ENCODE data around the gene CGNL1.

The CGNL1 gene, protein sequence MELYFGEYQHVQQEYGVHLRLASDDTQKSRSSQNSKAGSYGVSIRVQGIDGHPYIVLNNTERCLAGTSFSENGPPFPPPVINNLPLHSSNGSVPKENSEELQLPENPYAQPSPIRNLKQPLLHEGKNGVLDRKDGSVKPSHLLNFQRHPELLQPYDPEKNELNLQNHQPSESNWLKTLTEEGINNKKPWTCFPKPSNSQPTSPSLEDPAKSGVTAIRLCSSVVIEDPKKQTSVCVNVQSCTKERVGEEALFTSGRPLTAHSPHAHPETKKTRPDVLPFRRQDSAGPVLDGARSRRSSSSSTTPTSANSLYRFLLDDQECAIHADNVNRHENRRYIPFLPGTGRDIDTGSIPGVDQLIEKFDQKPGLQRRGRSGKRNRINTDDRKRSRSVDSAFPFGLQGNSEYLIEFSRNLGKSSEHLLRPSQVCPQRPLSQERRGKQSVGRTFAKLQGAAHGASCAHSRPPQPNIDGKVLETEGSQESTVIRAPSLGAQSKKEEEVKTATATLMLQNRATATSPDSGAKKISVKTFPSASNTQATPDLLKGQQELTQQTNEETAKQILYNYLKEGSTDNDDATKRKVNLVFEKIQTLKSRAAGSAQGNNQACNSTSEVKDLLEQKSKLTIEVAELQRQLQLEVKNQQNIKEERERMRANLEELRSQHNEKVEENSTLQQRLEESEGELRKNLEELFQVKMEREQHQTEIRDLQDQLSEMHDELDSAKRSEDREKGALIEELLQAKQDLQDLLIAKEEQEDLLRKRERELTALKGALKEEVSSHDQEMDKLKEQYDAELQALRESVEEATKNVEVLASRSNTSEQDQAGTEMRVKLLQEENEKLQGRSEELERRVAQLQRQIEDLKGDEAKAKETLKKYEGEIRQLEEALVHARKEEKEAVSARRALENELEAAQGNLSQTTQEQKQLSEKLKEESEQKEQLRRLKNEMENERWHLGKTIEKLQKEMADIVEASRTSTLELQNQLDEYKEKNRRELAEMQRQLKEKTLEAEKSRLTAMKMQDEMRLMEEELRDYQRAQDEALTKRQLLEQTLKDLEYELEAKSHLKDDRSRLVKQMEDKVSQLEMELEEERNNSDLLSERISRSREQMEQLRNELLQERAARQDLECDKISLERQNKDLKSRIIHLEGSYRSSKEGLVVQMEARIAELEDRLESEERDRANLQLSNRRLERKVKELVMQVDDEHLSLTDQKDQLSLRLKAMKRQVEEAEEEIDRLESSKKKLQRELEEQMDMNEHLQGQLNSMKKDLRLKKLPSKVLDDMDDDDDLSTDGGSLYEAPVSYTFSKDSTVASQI

DNA sequence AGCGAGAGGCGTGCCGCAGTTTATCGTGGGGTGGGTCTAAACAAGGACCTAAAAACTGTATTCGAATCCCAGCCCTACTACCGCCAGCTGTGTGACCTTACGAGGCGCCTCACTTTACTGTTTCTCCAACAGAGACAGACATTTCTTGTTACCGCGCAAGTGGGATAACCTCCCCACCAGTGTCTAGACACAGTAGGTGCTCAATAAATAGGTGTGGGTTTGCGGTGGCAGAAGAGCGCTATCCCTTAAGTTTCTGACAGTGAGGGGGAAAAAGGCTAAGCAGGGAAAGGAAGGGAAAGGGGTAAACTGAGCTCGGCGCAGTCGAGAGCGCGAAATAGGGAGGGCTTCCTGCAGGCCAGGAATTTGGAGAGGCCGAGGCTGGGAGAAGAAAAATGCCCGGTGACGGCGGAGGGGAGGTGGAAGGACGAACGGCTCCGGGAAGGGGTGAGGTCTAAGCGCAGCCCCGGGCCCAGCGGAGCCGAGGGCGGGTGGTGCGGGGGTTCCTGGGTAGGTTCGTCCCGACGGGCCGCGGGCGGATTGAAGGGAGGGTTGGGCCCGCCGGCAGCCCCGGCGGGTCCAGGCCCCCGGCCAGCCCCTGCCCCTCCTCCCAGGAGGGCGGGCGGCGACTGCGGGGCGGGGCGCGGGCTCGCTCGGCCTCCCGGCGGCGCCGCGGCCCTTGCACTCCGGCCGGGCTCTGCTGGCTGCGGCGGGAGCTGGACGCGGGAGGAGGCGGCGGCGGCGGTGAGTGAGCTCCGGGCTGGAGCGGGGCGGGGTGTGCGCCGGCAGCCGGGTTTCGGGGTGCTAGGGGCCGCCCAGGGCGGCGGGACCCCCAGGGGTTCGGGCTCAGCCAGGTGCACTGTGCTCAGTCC is at the start of gene CGNL1:
Gene CGNL1 (plus strand): TSS at position 679 of the 869 bp plus-strand sequence. CDS start 61,495 bp downstream, outside the sequence.
- peak within 1 kb of the TSS; percentile 58 for H3K4me3 ChIP-seq (ENCODE audit: low read length)
- no peak for DNase-seq (ENCODE audit: low read depth)
- TF ChIP-seq, protein P1, sequence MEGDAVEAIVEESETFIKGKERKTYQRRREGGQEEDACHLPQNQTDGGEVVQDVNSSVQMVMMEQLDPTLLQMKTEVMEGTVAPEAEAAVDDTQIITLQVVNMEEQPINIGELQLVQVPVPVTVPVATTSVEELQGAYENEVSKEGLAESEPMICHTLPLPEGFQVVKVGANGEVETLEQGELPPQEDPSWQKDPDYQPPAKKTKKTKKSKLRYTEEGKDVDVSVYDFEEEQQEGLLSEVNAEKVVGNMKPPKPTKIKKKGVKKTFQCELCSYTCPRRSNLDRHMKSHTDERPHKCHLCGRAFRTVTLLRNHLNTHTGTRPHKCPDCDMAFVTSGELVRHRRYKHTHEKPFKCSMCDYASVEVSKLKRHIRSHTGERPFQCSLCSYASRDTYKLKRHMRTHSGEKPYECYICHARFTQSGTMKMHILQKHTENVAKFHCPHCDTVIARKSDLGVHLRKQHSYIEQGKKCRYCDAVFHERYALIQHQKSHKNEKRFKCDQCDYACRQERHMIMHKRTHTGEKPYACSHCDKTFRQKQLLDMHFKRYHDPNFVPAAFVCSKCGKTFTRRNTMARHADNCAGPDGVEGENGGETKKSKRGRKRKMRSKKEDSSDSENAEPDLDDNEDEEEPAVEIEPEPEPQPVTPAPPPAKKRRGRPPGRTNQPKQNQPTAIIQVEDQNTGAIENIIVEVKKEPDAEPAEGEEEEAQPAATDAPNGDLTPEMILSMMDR (conservative IDR thresholded peaks at IDR 0.05; ENCODE audit: low read length): no peak

DNA sequence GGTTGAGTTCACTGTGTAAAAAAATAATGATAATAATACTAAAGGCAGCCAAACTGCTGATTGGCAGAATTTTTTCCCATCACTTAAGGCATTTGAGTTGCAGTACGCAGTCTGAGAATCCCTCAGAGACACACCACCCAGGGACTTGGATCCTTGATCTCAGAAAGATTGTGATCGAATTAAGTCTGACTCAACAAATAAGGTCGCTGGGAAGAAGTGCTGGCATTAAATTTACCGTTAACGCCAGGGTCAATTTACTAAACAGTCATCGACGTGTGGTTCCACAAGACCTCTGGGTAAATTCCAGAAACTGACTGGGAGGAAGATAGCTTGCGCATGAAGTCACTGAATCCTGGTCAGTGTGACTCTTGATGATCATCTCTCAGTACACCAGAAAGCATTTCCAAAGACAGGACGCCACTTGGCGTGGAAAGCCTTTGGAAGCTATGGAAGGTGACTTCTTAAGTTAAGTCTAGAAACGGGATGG is 48.3 kb upstream of the CGNL1 start:
- no peak overlapping the region for H3K4me3 ChIP-seq (ENCODE audit: low read length)
- TF ChIP-seq, protein P1 (conservative IDR thresholded peaks at IDR 0.05; ENCODE audit: low read length): no peak
- peak; percentile 87 for DNase-seq (ENCODE audit: low read depth)

DNA sequence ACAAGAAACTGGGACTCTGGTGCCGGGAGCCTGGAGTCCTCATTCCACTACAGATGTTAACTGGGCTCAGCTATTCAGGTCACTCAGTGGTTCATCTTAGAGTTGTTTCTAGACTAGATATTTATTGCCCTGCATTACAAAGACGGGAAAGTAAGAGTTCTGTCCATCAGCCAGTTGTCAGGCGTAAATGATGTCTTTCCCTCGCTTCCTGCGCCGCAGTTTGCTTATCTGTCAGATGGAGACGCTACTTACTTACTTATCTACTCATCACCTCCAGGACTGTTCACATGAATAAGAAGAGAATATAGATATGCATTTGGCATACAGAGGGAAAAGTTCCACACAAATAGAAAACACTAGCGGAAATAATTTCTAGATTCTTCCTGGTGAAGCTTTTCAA is 47.8 kb upstream of the CGNL1 start:
- DNase-seq (ENCODE audit: low read depth): no peak
- H3K4me3 ChIP-seq (ENCODE audit: low read length): no peak overlapping the region
- TF ChIP-seq, protein P1 (conservative IDR thresholded peaks at IDR 0.05; ENCODE audit: low read length): no peak

DNA sequence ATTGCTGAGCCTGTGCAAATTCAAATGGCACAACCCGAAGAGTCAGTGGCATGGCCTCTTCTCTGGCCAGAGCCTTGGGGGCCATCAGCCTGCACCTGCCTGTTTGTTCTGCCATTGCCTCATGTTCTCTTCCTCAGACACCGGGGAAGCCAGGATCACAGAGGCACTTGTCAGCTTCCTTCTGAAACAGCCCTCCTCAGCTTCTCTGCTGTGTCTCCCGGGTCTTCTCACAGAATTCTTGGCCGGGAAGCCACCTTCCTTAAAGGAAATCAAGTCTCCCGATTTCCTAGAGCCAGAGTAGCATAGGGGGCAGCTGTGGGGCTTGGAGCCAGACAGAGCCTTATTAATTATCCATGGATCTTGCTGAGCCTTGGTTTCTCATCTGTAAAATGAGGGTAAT is 47.4 kb upstream of the CGNL1 start:
- H3K4me3 ChIP-seq (ENCODE audit: low read length): no peak overlapping the region
- TF ChIP-seq, protein P1 (conservative IDR thresholded peaks at IDR 0.05; ENCODE audit: low read length): no peak
- DNase-seq (ENCODE audit: low read depth): no peak

DNA sequence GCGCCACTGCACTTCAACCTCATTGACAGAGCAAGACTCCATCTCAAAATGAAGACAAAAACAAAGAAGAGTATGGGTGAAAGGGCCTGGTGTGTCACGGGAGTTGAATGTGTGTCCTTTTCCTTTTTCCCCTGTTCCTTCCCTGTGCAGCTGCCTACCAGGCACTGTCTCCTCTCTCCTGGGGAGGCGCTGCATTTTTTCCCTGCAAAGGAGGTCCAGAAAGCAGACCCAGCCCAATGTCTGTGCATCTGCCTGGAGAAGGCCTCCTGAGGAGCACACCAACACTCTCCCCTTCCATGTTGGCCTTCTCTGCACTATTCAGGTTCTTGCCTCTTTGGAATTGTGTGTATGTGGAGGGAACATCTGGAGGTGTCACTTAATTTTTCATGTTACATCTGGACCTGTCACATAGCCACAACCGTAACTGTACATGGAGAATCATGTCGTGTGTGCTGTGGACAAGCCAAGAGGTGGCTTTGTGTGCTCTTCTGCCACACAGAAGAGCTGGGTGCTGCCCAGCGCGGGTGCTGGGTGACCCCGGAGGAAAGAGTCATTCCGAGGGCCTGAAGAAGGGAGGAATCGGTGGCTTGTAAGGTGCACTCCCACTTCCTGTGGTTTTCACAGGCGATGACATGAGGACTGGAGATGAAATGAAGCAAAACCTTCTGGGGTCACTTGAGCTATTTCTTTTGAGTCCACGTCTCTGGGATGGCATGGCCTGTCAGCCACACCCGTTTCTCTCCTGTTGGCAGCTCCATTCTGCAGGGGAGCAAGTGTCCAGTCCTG is 46.5 kb upstream of the CGNL1 start:
- DNase-seq (ENCODE audit: low read depth): no peak
- H3K4me3 ChIP-seq (ENCODE audit: low read length): no peak overlapping the region
- TF ChIP-seq, protein P1 (conservative IDR thresholded peaks at IDR 0.05; ENCODE audit: low read length): no peak

Data from AG10803 (cell line).